Endothelial cell of umbilical vein (primary cell): ENCODE results near the gene STK38. TPM values are rescaled to one million over a fixed set of nuclear protein-coding genes. Genes with fewer than 3 reads are reported as not detected.
"Not testable (repeated sequence)": the region's sequence is repeated elsewhere in the genome, so short reads cannot be mapped to it uniquely, and the experiment has no call there.

Source experiments
- BruUV-seq: library from RNA; stranded (reverse); fragments of 400-500 nt; replicated peaks from 2 replicates; lab custom pipeline; 2021; lab: Mats Ljungman, UMichigan
- CTCF ChIA-PET: fragments of 300-600, 350-600 bp; sonication (Branson Sonifier 250); formaldehyde crosslinking; loops from one replicate; lab custom pipeline; 2021; ENCODE audit warnings: antibody characterized with exemption, inconsistent platforms; lab: Charles Lee
- POLR2A ChIA-PET: fragments of 300-600, 350-600 bp; sonication (Branson Sonifier 250); formaldehyde crosslinking; loops from one replicate; lab custom pipeline; 2021; ENCODE audit warnings: antibody characterized with exemption, inconsistent platforms; lab: Charles Lee
- DNase-seq: peaks from one replicate; pipeline ENCODE4 v3.0.0-alpha.2; 2011; ENCODE audit warnings: low read depth, low spot score
- FAIRE-seq: peaks from 2 replicates; lab custom pipeline; 2011; peaks lifted over from hg19 to GRCh38; lab: Jason Lieb, UNC
- H2AFZ ChIP-seq: 2 replicates; pipeline ENCODE4 v1.6.0; 2012; ENCODE audit warnings: low read depth, low read length, control low read depth, inconsistent platforms
- H3K27ac ChIP-seq: 2 replicates; pipeline ENCODE4 v1.5.1; 2011; ENCODE audit warnings: low read depth, mild to moderate bottlenecking, control low read depth, low read length, moderate library complexity; ENCODE audit not compliant: insufficient read depth
- H3K27me3 ChIP-seq, 2 experiments: 2 replicates each; pipeline versions ENCODE4 v1.6.0 to v1.6.1; 2011; ENCODE audit warnings: low read length in 2 of 2, mixed read lengths in 1 of 2; ENCODE audit not compliant: control insufficient read depth in 2 of 2, insufficient read depth in 2 of 2
- H3K36me3 ChIP-seq, 2 experiments: 2 replicates in 1 of 2; 3 replicates in 1 of 2; pipeline ENCODE4 v1.5.1; 2011; ENCODE audit warnings: low read length in 2 of 2, mild to moderate bottlenecking in 1 of 2, moderate library complexity in 1 of 2; ENCODE audit not compliant: control insufficient read depth in 2 of 2, insufficient read depth in 2 of 2; ENCODE audit errors: extremely low read depth in 1 of 2
- H3K4me1 ChIP-seq: 3 replicates; pipeline ENCODE4 v1.5.1; 2011; ENCODE audit warnings: mild to moderate bottlenecking, low read length; ENCODE audit not compliant: control insufficient read depth, insufficient read depth; ENCODE audit errors: extremely low read depth
- H3K4me2 ChIP-seq: 2 replicates; pipeline ENCODE4 v1.6.1; 2011; ENCODE audit warnings: low read length, control low read depth, mixed read lengths; ENCODE audit not compliant: insufficient read depth
- H3K4me3 ChIP-seq, 3 experiments: fragments of 200-600 bp in 1 of 3; sonication (generic), shearing (Covaris generic) in 1 of 3; replicated peaks in 1 of 3; 2 replicates each; pipeline ENCODE4 v1.5.1; 2011 to 2016; ENCODE audit warnings: control low read depth in 3 of 3, low read length in 3 of 3, mild to moderate bottlenecking in 2 of 3, inconsistent platforms in 1 of 3, low read depth in 1 of 3, moderate library complexity in 1 of 3; ENCODE audit not compliant: insufficient read depth in 1 of 3
- H3K79me2 ChIP-seq: 2 replicates; pipeline ENCODE4 v1.6.0; 2012; ENCODE audit warnings: low read length, inconsistent platforms; ENCODE audit not compliant: control insufficient read depth, insufficient read depth
- H3K9ac ChIP-seq: replicated peaks from 2 replicates; pipeline ENCODE3; 2011; ENCODE audit warnings: low read length, control low read depth; ENCODE audit not compliant: insufficient read depth; ENCODE audit errors: extremely low read depth
- H3K9me1 ChIP-seq: replicated peaks from 3 replicates; pipeline ENCODE4 v1.6.0; 2011; ENCODE audit warnings: mild to moderate bottlenecking, low read length; ENCODE audit not compliant: control insufficient read depth, insufficient read depth; ENCODE audit errors: extremely low read depth
- H3K9me3 ChIP-seq: replicated peaks from 2 replicates; pipeline ENCODE4 v1.5.1; 2012; ENCODE audit warnings: low read length, inconsistent platforms; ENCODE audit not compliant: control insufficient read depth, insufficient read depth
- H4K20me1 ChIP-seq: replicated peaks from 2 replicates; pipeline ENCODE3; 2011; ENCODE audit warnings: mild to moderate bottlenecking, low read length; ENCODE audit not compliant: control insufficient read depth, insufficient read depth; ENCODE audit errors: extremely low read depth
- CTCF ChIP-seq, 2 donors: IDR thresholded peaks; 1 replicate in 1 of 2; 2 replicates in 1 of 2; pipeline ENCODE4 v1.5.1; 2011; ENCODE audit warnings: low read length in 2 of 2, mild to moderate bottlenecking in 2 of 2, moderate library complexity in 2 of 2, control low read depth in 1 of 2, inconsistent platforms in 1 of 2, low read depth in 1 of 2; ENCODE audit not compliant: insufficient read depth in 1 of 2; ENCODE audit errors: extremely low read depth in 1 of 2
- EZH2 ChIP-seq: IDR thresholded peaks from 2 replicates; pipeline ENCODE4 v1.6.1; 2012; ENCODE audit warnings: borderline replicate concordance, low read depth, mild to moderate bottlenecking, moderate library complexity, low read length, inconsistent platforms; ENCODE audit not compliant: severe bottlenecking
- FOS ChIP-seq: IDR thresholded peaks from 2 replicates; pipeline ENCODE4 v1.6.1; 2011; ENCODE audit warnings: mild to moderate bottlenecking, low read length, moderate library complexity, borderline replicate concordance; ENCODE audit not compliant: insufficient read depth
- GATA2 ChIP-seq: IDR thresholded peaks from 2 replicates; pipeline ENCODE4 v1.7.0; 2011; ENCODE audit warnings: low read depth, mild to moderate bottlenecking, moderate library complexity, mixed read lengths, low read length; ENCODE audit not compliant: insufficient read length, insufficient read depth
- JUN ChIP-seq: IDR thresholded peaks from 2 replicates; pipeline ENCODE4 v1.6.1; 2011; ENCODE audit warnings: borderline replicate concordance, low read depth; ENCODE audit not compliant: insufficient read length, insufficient read depth
- MAX ChIP-seq: IDR thresholded peaks from 2 replicates; pipeline ENCODE4 v1.6.1; 2011; ENCODE audit not compliant: insufficient read depth, insufficient read length
- POLR2A ChIP-seq: IDR thresholded peaks from 2 replicates; pipeline ENCODE4 v1.6.1; 2012; ENCODE audit warnings: low read depth, mild to moderate bottlenecking, control low read depth, low read length
- POLR2AphosphoS5 ChIP-seq: IDR thresholded peaks from 2 replicates; pipeline ENCODE4 v1.6.1; 2012; ENCODE audit warnings: low read depth, mild to moderate bottlenecking, control low read depth, low read length, moderate library complexity; ENCODE audit not compliant: insufficient read depth
- dilution Hi-C: fragments of 300-500 bp; cut with MboI; formaldehyde crosslinking; loops from one replicate; pipeline ENCODE4 v1.15.0; 2019; ENCODE audit warnings: low sequenced_read_pairs; ENCODE audit not compliant: extremely low pct_ligation_motif_present
- intact Hi-C: fragments of 100-400 bp; cut with micrococcal nuclease; formaldehyde crosslinking; loops from one replicate; pipeline ENCODE4 v1.10.0; 2022
- polyA plus RNA-seq, 4 experiments: library from polyadenylated mRNA; depleted of rRNA in 3 of 4; stranded (reverse) in 3 of 4; unstranded in 1 of 4; fragments of >200 nt; gene quantifications; 2 replicates each; pipeline versions ENCODE4 v1.2.1 to v1.2.3, GENCODE V29; 2011 to 2012; ENCODE audit warnings: missing spikeins in 1 of 4
- total RNA-seq: library from RNA; stranded (reverse); gene quantifications from 2 replicates; pipeline ENCODE4 v1.2.3, GENCODE V29; 2021

The STK38 gene
- total and polyA plus RNA-seq, 2 donors (not counting 3 experiments of a cell fraction or from before 2014, with no cell fraction given): 10.1 to 30.3 TPM

GRCh38 chr6:36590237-36590636, 43.0 kb upstream of the STK38 start:
- Histone ChIP-seq H3K9ac (no peak overlapping the region), H4K20me1 (peaks cover 3% of the 10 kb centered on the region), H3K4me1 (peaks cover 6% of the 10 kb centered on the region), H3K36me3 (no peaks in the 10 kb centered on the region), H3K4me3 (no peak overlapping the region), H3K79me2 (peaks cover 10% of the 10 kb centered on the region), H3K4me2 (no peak overlapping the region), H3K9me1 (no peaks in the 10 kb centered on the region), H2AFZ (no peak overlapping the region), H3K9me3 (no peaks in the 10 kb centered on the region), H3K27me3 (no peaks in the 10 kb centered on the region), H3K27ac (no peak overlapping the region)
- intact Hi-C loops (loop anchor here (5.0 kb wide), 1 partner anchor 148 kb away; the partner anchor contains the start of genes KCTD20 and PXT1), dilution Hi-C loops (no loop called here)
- peak; percentile 13 for TF ChIP-seq FOS
- no peak for TF ChIP-seq POLR2AphosphoS5
- TF ChIP-seq POLR2A: no peak
- peak; percentile 2 for TF ChIP-seq JUN
- TF ChIP-seq EZH2: no peak
- TF ChIP-seq GATA2: no peak
- TF ChIP-seq CTCF (IDR thresholded peaks at IDR 0.05; ENCODE audit: extremely low read depth in 1 of 2, insufficient read depth in 1 of 2, low read depth in 1 of 2, low read length in 2 of 2): no peak
- TF ChIP-seq MAX: no peak
- ChIA-PET POLR2A (no interaction called here), CTCF (no interaction called here)
- FAIRE-seq (peak; percentile 75), DNase-seq (no peak)
- BruUV-seq: no TSS peak

- H3K4me1 ChIP-seq, H3K36me3 ChIP-seq, intact Hi-C loops, H4K20me1 ChIP-seq, BruUV-seq, DNase-seq, POLR2A ChIA-PET, H3K27me3 ChIP-seq, H3K4me2 ChIP-seq, FAIRE-seq, H3K9me1 ChIP-seq, H3K79me2 ChIP-seq, dilution Hi-C loops, H2AFZ ChIP-seq, H3K9me3 ChIP-seq, H3K9ac ChIP-seq, H3K4me3 ChIP-seq, H3K27ac ChIP-seq: not testable (repeated sequence)
- CTCF ChIA-PET: interaction anchor here (1.0 kb wide), 1 partner anchor 9 kb away, joined by 4 read pairs; no protein-coding TSS in a partner anchor
Measured at GRCh38 chr6:36589025-36589400, 41.7 kb upstream of the STK38 start.
